NCI-H526 treated with DMSO at 0.1 percent for 48 hours (cell line): ENCODE results near the gene PSMC1.
"Not testable (repeated sequence)": the region's sequence is repeated elsewhere in the genome, so short reads cannot be mapped to it uniquely, and the experiment has no call there.

ENCODE experiments used
- DNase-seq: peaks from one replicate; lab custom pipeline; 2025; lab: John Stamatoyannopoulos, UW

PSMC1 gene

GRCh38 chr14:90256354-90257131, at the start of gene PSMC1:
PSMC1 (plus strand) TSS chr14:90256553; CDS start chr14:90256598, 45 bp downstream.
- peak; percentile 83 for DNase-seq

- no peak for DNase-seq
These were observed 43.1 kb upstream of the PSMC1 start for GRCh38 chr14:90213099-90213748.

GRCh38 chr14:90228478-90228877, 27.9 kb upstream of the PSMC1 start:
- no peak for DNase-seq

- DNase-seq: not testable (repeated sequence)
These were observed 26.4 kb upstream of the PSMC1 start for GRCh38 chr14:90229942-90230341.

- peak; percentile 73 for DNase-seq
These were observed 21.0 kb upstream of the PSMC1 start for GRCh38 chr14:90235179-90235976.

- DNase-seq: no peak
These were observed 17.2 kb upstream of the PSMC1 start for GRCh38 chr14:90239139-90239538.

- no peak for DNase-seq
These were observed 13.9 kb upstream of the PSMC1 start for GRCh38 chr14:90242444-90242843.

GRCh38 chr14:90246936-90247335, 9.4 kb upstream of the PSMC1 start:
- no peak for DNase-seq

GRCh38 chr14:90247441-90247840, 8.9 kb upstream of the PSMC1 start:
- not testable (repeated sequence) for DNase-seq

- no peak for DNase-seq
These were observed 7.8 kb upstream of the PSMC1 start for GRCh38 chr14:90248594-90248993.

- no peak for DNase-seq
These were observed 2.5 kb upstream of the PSMC1 start for GRCh38 chr14:90253826-90254225.

- no peak for DNase-seq
These were observed 482 bp upstream of the PSMC1 start for GRCh38 chr14:90255871-90256270.

GRCh38 chr14:90263748-90264449, 7.5 kb downstream of the PSMC1 start:
- DNase-seq: no peak

GRCh38 chr14:90266441-90267154, 10.2 kb downstream of the PSMC1 start:
- DNase-seq: no peak

- DNase-seq: no peak
These were observed 12.1 kb downstream of the PSMC1 start for GRCh38 chr14:90268420-90268819.

GRCh38 chr14:90272523-90272922, 16.2 kb downstream of the PSMC1 start:
- no peak for DNase-seq

- DNase-seq: no peak
These were observed 17.2 kb downstream of the PSMC1 start for GRCh38 chr14:90273532-90273931.

- no peak for DNase-seq
These were observed 17.7 kb downstream of the PSMC1 start for GRCh38 chr14:90274019-90274418.

GRCh38 chr14:90274808-90275457, 18.6 kb downstream of the PSMC1 start:
- no peak for DNase-seq

- no peak for DNase-seq
These were observed 19.1 kb downstream of the PSMC1 start for GRCh38 chr14:90275458-90275814.

GRCh38 chr14:90275820-90276219, 19.5 kb downstream of the PSMC1 start:
- no peak for DNase-seq
